DMS114 treated with DMSO at 0.1 percent for 48 hours (cell line): ENCODE data around the gene KIF26B.
"Not testable (repeated sequence)": the region's sequence is repeated elsewhere in the genome, so short reads cannot be mapped to it uniquely, and the experiment has no call there.

Experiments
- DNase-seq: peaks from one replicate; lab custom pipeline; 2025; ENCODE audit not compliant: unreplicated experiment; lab: John Stamatoyannopoulos, UW

The KIF26B gene

DNA sequence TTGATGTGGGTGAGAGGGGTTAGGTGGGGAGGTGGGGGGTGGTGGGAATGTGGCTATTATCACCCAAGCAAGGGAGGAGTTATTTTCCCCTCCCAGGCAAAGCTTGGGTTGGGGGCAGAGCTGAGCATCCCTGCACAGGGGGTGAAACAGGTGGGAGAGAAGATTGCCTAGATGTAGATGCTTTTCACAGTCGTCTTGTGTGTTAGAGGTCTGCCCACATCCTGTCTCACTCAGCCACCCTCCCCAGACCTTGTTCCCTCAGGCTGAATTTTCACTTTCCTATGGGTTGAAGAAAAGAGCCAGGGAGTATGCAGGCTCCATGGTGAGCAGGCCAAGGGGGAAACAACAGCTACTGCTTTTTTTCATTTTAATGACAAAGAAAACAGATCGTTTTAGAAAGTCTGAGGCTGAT lies 223.5 kb downstream of the KIF26B start:
- no peak for DNase-seq

DNA sequence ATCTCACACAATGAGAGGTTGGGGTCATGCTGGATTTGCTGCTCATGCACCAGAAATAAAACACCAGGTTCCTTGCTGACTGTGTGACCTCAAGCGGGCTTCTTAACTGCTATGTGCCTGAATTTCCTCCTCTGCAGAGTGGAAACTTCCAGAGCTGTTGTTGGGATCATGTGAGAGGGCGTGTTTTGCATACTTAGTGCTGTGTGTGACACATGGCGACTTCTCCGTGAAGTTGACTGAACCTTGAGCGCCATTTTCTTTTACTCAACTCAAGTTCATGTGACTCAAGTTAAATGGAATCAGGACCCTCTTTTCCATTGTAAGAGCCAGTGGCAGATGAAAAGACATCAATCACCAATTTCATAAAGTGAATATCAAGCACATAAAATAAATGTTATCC lies 224.0 kb downstream of the KIF26B start:
- DNase-seq: no peak

GRCh38 chr1:245380790-245381535 lies 226.2 kb downstream of the KIF26B start:
- DNase-seq: peak; percentile 13

- DNase-seq: no peak
Observed at GRCh38 chr1:245382981-245383380, 228.2 kb downstream of the KIF26B start.

GRCh38 chr1:245383396-245384330 lies 228.9 kb downstream of the KIF26B start:
- no peak for DNase-seq

- DNase-seq: no peak
Observed at GRCh38 chr1:245386297-245386971, 231.6 kb downstream of the KIF26B start.

GRCh38 chr1:245388687-245389086 lies 233.9 kb downstream of the KIF26B start:
- no peak for DNase-seq

DNA sequence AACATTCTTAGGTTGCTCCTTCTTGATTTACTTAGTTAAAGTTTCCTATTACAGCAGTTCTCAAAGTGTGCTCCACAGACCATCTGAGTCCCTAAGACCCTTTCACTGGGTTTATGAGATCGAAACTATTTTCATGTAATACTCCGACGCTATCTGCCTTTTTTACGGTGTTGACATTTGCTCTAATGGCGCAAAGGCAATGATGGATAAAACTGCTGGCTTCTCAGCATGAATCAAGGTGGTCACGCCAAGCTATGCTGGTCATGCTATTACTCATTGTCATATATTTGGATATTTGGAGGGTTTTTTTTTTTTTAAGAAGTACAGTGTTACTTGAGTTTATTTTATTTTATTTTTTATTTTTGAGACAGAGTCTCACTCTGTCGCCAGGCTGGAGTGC lies 235.1 kb downstream of the KIF26B start:
- DNase-seq: no peak

DNA sequence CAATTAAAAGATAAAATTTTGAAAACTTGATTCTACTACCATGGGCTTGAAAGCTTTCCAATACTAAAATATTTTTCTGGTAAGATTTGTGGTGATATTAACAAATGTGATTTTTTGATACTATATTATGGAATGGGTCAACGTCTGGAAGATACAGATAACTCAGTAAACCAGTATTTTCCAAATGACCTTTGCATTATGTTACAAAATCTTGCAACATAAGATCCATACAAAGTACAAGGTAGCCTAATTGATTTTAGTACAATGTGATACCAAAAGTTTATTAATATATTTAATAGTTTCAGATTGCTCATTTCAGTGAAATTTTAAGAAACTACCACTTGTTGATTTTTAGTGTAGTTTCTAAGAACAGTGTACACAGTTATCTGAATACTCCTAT lies 236.2 kb downstream of the KIF26B start:
- DNase-seq: no peak

- DNase-seq: no peak
Observed at GRCh38 chr1:245393694-245394093, 238.9 kb downstream of the KIF26B start.

DNA sequence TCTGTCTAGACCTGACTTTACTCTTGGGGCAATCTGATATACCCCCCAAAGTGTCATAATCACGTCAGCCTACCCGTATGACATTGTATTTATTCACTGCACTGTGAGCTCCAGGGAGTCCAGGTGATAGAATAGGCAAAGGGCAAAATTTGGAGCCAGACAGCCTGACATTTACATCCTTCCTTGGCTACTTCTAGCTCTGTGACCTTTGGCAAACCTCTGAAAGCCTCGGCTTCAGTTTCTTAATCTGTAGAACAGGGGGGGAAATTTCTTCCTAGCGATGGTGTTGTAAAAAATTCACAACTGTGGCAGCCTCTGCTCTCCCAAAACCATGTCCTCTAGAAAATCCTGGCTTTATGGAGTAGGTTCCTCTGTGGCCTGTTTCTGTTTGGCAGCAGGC lies 240.9 kb downstream of the KIF26B start:
- DNase-seq: no peak

- no peak for DNase-seq
Observed at GRCh38 chr1:245396615-245397014, 241.8 kb downstream of the KIF26B start.

- no peak for DNase-seq
Observed at GRCh38 chr1:245397771-245398170, 243.0 kb downstream of the KIF26B start.

- DNase-seq: no peak
Observed at GRCh38 chr1:245398180-245398579, 243.4 kb downstream of the KIF26B start.

- DNase-seq: no peak
Observed at GRCh38 chr1:245401881-245402587, 247.2 kb downstream of the KIF26B start.

DNA sequence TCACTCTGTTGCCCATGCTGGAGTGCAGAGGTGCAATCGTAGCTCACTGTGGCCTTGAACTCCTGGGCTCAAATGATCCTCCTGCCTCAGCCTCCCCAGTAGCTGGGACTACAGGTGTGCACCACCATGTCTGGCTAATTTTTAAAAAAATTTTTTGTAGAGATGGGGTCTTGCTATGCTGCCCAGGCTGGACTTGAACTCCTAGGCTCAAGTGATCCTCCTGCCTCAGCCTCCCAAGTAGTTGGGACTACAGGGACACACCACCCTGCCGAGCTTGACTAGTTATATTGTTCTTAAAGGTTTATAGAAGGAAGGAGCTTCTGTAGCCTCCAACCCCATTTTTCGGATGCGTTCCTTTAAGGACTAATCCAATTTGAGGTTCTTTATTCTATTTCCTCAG lies 248.2 kb downstream of the KIF26B start:
- DNase-seq: not testable (repeated sequence)

- no peak for DNase-seq
Observed at GRCh38 chr1:245404527-245404926, 249.7 kb downstream of the KIF26B start.

- DNase-seq: no peak
Observed at GRCh38 chr1:245404952-245405351, 250.2 kb downstream of the KIF26B start.

GRCh38 chr1:245406426-245406825 lies 251.6 kb downstream of the KIF26B start:
- no peak for DNase-seq

GRCh38 chr1:245407983-245408382 lies 253.2 kb downstream of the KIF26B start:
- no peak for DNase-seq
